GM21619 (cell line): ENCODE measurements around the gene CELF2.
A peak's percentile ranks its signal among the peaks of the same experiment; 100 is the strongest.

Source experiments
- ATAC-seq: cut with Tn5 transposase; IDR thresholded peaks from one replicate; pipeline ENCODE4 v1.9.1; 2021; ENCODE audit not compliant: unreplicated experiment

CELF2 gene

GRCh38 chr10:11191678-11192077 lies 174.0 kb downstream of the CELF2 start:
- ATAC-seq: no peak

DNA sequence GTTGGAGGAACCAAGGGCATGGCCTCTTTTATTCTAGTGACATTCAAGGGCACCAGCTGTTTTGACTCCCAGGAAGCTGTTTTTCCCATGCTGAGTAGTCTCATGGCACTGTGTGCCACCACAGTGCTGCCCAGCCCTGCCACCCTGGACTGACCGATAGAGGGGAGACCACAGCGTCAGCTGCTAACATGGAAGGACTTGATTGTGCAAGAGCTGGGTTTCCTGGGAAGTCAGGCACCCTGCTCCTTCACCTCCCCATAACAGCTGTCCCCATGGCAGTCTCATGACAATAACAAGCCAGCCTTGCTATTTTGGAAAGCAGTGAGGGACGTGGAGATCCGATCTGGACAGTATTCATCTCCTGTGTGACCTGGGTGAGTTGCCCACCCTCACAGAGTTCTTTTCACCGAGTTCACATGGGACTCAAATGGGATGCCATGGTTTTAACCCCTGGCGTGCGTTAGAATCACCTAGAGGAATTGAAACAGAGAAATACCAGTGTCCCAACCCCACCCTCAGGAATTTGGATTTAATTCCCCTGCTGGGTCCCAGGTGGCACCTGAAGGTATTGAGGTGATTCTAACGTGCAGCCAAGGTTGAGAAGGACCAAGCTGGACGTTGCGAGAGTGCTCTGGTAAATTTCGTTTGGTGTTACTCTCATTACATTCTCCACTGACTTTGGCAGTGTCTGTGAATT lies 174.8 kb downstream of the CELF2 start:
- no peak for ATAC-seq

GRCh38 chr10:11193001-11193551 lies 175.4 kb downstream of the CELF2 start:
- ATAC-seq: no peak

GRCh38 chr10:11194859-11195586 lies 177.4 kb downstream of the CELF2 start:
- peak; percentile 24 for ATAC-seq

DNA sequence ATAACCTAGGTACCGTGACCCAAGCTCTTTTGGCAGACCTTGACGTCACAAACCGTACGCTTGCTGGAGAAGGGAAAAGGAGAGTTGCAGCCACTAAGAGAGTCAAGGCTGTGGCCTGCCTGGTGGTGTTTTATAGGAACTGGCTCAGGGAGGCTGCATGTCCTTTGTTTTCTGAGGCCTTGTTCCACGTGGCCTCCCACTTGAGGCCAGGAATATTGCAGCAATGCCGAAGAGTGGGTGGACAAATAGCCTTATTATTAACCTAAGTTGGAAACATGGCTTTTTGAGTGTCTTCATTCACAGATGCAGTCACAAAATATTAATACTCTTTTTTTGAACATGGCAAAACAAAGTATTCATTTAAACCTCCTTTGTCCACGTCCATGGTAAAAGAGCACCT lies 178.0 kb downstream of the CELF2 start:
- ATAC-seq: no peak

GRCh38 chr10:11197266-11197712 lies 179.6 kb downstream of the CELF2 start:
- peak; percentile 56 for ATAC-seq

- ATAC-seq: no peak
These were observed 180.2 kb downstream of the CELF2 start for GRCh38 chr10:11197878-11198277.

DNA sequence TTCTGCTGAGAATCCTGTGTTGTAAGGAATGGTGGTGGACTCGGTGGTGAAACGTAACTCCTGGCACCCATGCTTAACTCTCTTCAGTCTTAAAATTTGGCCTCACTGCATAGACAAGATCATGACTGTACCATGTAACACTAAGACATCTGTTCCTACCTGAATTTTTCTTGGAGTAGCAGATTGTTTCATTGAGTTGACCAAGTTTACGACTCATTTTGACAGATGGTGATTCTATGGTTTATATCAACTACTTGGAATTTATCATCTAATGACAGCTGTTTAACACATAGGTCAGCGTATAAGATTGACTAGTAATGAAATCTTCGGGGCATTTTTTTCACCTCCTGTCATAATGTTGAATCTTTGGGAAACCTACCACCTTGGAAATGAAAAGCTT lies 184.2 kb downstream of the CELF2 start:
- no peak for ATAC-seq

GRCh38 chr10:11204351-11204942 lies 186.8 kb downstream of the CELF2 start:
- ATAC-seq: no peak

DNA sequence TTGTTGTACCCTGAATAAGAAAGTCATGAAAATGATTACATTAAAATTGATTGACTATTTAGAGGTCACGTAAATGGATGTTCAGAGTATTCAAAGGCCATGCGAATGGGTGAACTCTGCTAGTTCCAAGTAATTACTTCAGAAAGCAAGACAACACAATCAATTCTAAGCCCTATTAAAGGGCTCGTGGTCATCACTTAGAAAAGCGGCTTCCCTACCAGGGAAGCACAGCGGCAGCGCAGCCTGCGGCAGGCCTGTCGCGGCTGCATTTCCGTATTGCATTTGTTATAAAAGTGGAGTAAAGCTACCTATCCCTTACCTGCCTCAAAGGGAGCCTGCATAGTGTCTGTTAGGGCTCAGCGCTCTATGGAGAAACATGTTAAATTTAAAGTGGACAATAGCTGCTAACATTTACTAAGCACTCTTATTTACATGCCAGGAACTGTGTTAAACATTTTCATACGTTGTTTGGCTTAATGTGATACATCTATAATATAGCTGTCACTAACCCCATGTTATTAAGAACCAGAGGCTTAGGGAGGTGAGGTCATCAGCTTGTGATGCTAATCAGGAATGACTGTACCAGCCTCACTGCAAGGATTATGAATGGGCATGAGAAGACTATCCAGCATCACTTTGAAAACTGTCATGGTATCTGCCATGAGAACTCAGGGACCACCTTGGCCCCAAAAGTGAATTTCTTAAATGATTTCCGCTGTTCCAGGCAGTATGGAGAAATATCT lies 187.5 kb downstream of the CELF2 start:
- no peak for ATAC-seq

- no peak for ATAC-seq
These were observed 189.2 kb downstream of the CELF2 start for GRCh38 chr10:11206676-11207559.

DNA sequence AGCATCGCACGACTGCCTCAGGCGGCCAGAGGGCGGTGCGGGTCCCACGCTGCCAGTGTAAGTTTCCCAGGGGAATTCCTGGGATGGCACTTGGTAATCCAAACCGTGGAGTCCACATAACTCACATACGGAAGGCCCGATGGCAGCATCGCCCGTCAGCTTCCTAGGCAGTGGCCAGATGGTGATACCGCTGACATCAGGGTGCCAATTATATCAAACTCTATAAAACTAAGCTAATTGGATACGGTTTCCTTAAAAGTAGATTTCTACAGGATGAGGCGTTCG lies 189.8 kb downstream of the CELF2 start:
- no peak for ATAC-seq

DNA sequence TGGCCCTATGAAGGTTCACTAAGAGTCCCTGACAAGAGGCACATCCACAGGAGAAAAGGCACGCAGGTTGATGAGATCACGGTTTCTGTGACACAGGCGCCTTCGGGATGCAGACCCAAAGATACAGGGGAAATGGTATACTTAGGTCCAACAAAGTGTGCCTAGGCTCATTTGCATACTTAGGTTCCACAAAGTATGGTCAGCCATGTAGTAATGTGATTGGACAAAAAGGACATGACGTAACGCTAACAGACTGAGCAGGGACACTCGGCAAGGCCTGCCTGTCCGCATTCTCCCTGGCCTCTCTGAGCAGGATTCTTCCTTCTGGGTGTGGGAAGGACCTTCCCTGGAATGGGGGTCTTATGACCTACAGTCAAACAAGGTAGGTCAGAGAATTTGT lies 190.6 kb downstream of the CELF2 start:
- no peak for ATAC-seq

DNA sequence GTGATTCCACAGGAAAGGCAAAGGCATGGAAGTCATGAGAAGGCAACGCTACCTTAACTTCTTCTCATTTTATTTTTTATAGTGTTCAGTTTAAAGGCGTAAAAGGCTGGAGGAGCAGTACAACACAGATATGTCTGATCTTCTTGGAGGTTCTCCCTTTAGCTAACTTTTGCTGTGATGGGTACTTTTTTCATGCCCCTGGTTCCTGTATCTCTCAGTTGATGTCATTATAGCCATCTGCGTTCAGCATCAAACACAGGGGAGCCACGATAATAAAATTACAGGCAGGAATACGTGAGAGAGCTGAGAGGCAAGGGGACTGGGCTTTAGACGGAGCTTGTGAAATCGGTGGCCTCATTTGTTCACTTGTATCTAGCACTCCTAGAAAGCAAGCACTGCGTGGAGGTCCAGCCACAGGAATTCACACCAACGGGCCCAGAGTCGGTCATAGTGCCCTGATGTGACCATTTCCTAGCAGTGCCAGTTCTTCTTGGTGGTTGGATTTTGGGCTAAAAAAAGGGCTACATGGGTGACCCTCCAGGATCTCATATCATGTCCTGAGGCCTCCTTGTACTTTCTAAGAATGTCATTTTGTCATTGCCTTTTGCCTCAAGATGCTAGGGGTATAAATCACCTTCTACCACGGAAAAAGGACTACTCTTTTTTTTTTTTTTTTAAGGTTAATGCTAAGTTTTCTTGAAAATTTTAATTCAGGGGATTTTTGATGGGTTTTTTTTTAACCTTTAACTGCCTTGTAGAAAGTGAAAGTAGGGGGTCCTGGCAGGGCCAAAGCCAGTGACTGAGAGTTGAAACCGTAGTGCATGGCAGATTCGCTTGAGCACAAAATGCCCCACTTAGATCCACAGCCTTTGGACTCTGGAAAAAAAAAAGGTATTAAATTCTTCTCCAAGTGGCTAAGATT lies 191.5 kb downstream of the CELF2 start:
- ATAC-seq: peak; percentile 53

GRCh38 chr10:11209830-11210181 lies 192.1 kb downstream of the CELF2 start:
- ATAC-seq: peak; percentile 19

GRCh38 chr10:11210211-11210922 lies 192.7 kb downstream of the CELF2 start:
- no peak for ATAC-seq

- no peak for ATAC-seq
These were observed 194.8 kb downstream of the CELF2 start for GRCh38 chr10:11212288-11213085.

GRCh38 chr10:11213137-11213536 lies 195.5 kb downstream of the CELF2 start:
- no peak for ATAC-seq
